Measurements from ENCODE around the gene AGBL4. TPM values are rescaled to one million over a fixed set of nuclear protein-coding genes. Genes with fewer than 3 reads are reported as not detected.
A peak's percentile ranks its signal among the peaks of the same experiment; 100 is the strongest.

The AGBL4 gene
- total RNA-seq, 6 experiments from 2014 or later: 0.06 to 1.8 (median 0.93) TPM

- Histone ChIP-seq H3K27ac (no peak overlapping the region), H3K4me3 (no peak overlapping the region), H3K4me1 (no peaks in the 10 kb centered on the region), H3K9me3 (no peaks in the 10 kb centered on the region), H3K27me3 (no peaks in the 10 kb centered on the region), H3K36me3 (no peaks in the 10 kb centered on the region)
- intact Hi-C loops (cut with DNase I): no loop called here
- DNase-seq (no peak), ATAC-seq (no peak)
- 63% methylated on average over 5 of the region's 8 CpGs for WGBS (ENCODE audit: insufficient coverage, low coverage, low lambda C conversion rate, missing lambda C conversion rate)
- no peak for TF ChIP-seq CTCF (IDR thresholded peaks at IDR 0.05)
- TF ChIP-seq POLR2A (IDR thresholded peaks at IDR 0.05): no peak
Measured at GRCh38 chr1:48875552-48876329, 1148.0 kb downstream of the AGBL4 start.

GRCh38 chr1:48873944-48874343 lies 1149.8 kb downstream of the AGBL4 start:
- no peak for ATAC-seq
- no peaks in the 10 kb centered on the region for H3K36me3 ChIP-seq
- H3K27me3 ChIP-seq: no peaks in the 10 kb centered on the region
- intact Hi-C loops (cut with DNase I): no loop called here
- H3K27ac ChIP-seq: no peak overlapping the region
- DNase-seq: no peak
- TF ChIP-seq POLR2A (IDR thresholded peaks at IDR 0.05): no peak
- TF ChIP-seq CTCF (IDR thresholded peaks at IDR 0.05): no peak
- no peaks in the 10 kb centered on the region for H3K9me3 ChIP-seq
- no peaks in the 10 kb centered on the region for H3K4me1 ChIP-seq
- 75% methylated on average over 2 of the region's 4 CpGs for WGBS (ENCODE audit: insufficient coverage, low coverage, low lambda C conversion rate, missing lambda C conversion rate)
- H3K4me3 ChIP-seq: no peak overlapping the region

- H3K4me3 ChIP-seq: no peak overlapping the region
- no peaks in the 10 kb centered on the region for H3K4me1 ChIP-seq
- no peaks in the 10 kb centered on the region for H3K9me3 ChIP-seq
- H3K36me3 ChIP-seq: no peaks in the 10 kb centered on the region
- ATAC-seq (peak; percentile 50 to 86 (median 78)), DNase-seq (no peak)
- no peaks in the 10 kb centered on the region for H3K27me3 ChIP-seq
- H3K27ac ChIP-seq: no peak overlapping the region
- WGBS (ENCODE audit: insufficient coverage, low coverage, low lambda C conversion rate, missing lambda C conversion rate): 6% methylated on average over 3 of the region's 3 CpGs
- TF ChIP-seq CTCF (IDR thresholded peaks at IDR 0.05) (peak; percentile 50 to 68 (median 58)), POLR2A (IDR thresholded peaks at IDR 0.05) (no peak)
- intact Hi-C loops (cut with DNase I): no loop called here
Measured at GRCh38 chr1:48870596-48870995, 1153.2 kb downstream of the AGBL4 start.

- DNase-seq: no peak
- Histone ChIP-seq H3K4me3 (no peak overlapping the region), H3K27me3 (no peaks in the 10 kb centered on the region), H3K4me1 (no peaks in the 10 kb centered on the region), H3K9me3 (no peaks in the 10 kb centered on the region), H3K36me3 (no peaks in the 10 kb centered on the region), H3K27ac (no peak overlapping the region)
- TF ChIP-seq CTCF (IDR thresholded peaks at IDR 0.05): peak in 1 of 4 donors; percentile 8
- no peak for TF ChIP-seq POLR2A (IDR thresholded peaks at IDR 0.05)
- WGBS (ENCODE audit: insufficient coverage, low coverage, low lambda C conversion rate, missing lambda C conversion rate): 71% methylated on average over 1 of the region's 5 CpGs
- intact Hi-C loops (cut with DNase I): no loop called here
- no peak for ATAC-seq
Measured at GRCh38 chr1:48869116-48869893, 1154.4 kb downstream of the AGBL4 start.
